Measurements from ENCODE around the gene ASS1.

DNA sequence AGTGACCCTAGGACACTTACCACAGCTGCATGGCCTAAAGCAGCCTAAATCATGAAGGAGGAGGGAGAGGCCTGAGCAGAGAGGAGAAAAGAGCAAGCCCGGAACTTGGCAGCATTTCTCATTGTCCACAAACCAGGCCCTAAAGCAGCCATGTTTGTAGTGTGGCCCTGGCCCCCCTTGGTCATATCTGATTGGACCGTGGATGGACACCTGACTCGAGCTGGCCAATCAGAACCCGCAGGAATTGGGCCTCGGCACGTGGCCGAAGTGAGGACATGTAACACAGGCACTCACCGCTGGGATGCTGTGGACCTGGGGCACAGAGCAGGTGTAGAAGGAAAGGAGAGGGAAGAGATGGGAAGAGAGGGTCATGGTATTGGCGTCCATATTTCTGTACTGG is 56.9 kb downstream of the ASS1 start:
- TF ChIP-seq, protein P1, sequence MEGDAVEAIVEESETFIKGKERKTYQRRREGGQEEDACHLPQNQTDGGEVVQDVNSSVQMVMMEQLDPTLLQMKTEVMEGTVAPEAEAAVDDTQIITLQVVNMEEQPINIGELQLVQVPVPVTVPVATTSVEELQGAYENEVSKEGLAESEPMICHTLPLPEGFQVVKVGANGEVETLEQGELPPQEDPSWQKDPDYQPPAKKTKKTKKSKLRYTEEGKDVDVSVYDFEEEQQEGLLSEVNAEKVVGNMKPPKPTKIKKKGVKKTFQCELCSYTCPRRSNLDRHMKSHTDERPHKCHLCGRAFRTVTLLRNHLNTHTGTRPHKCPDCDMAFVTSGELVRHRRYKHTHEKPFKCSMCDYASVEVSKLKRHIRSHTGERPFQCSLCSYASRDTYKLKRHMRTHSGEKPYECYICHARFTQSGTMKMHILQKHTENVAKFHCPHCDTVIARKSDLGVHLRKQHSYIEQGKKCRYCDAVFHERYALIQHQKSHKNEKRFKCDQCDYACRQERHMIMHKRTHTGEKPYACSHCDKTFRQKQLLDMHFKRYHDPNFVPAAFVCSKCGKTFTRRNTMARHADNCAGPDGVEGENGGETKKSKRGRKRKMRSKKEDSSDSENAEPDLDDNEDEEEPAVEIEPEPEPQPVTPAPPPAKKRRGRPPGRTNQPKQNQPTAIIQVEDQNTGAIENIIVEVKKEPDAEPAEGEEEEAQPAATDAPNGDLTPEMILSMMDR (IDR thresholded peaks at IDR 0.05) = no peak
- no peak for TF ChIP-seq POLR2AphosphoS5 (IDR thresholded peaks at IDR 0.05; ENCODE audit: low read depth, low read length)
- no peak for TF ChIP-seq REST (IDR thresholded peaks at IDR 0.05; ENCODE audit: insufficient read depth in 1 of 2, low read depth in 2 of 2, low read length in 1 of 2)
- no peak for TF ChIP-seq SIN3A (IDR thresholded peaks at IDR 0.05; ENCODE audit: borderline replicate concordance, insufficient read depth, low read depth, low read length)
- no peak for TF ChIP-seq TCF7L2 (IDR thresholded peaks at IDR 0.05; ENCODE audit: low read depth, low read length)
